OCI-LY3 (cell line): ENCODE results near the gene TP53I11.

Source experiments
- H2AFZ ChIP-seq: fragments of 200-600, 300-600 bp; shearing (Covaris generic); 2 replicates; pipeline ENCODE4 v1.6.0; 2014; ENCODE audit warnings: antibody characterized with exemption, low read depth, low read length
- H3K27ac ChIP-seq: fragments of 200-600, 300-600 bp; sonication (generic); 2 replicates; pipeline ENCODE4 v1.5.1; 2014; ENCODE audit warnings: mild to moderate bottlenecking, low read length, moderate library complexity, mixed read lengths
- H3K27me3 ChIP-seq: fragments of 200-600, 300-600 bp; sonication (generic); 2 replicates; pipeline ENCODE4 v1.6.1; 2014; ENCODE audit warnings: low read depth, low read length, mixed read lengths
- H3K36me3 ChIP-seq: fragments of 200-600, 300-600 bp; sonication (generic); replicated peaks from 2 replicates; pipeline ENCODE3; 2014; ENCODE audit warnings: low read depth, low read length, mixed read lengths
- H3K4me1 ChIP-seq: fragments of 300-600, 200-600 bp; sonication (generic); 2 replicates; pipeline ENCODE4 v1.6.1; 2014; ENCODE audit warnings: low read length, mixed read lengths
- H3K4me2 ChIP-seq: fragments of 200-600, 300-600 bp; sonication (generic); 2 replicates; pipeline ENCODE4 v1.6.1; 2014; ENCODE audit warnings: low read length, mixed read lengths
- H3K4me3 ChIP-seq: fragments of 300-600, 200-600 bp; sonication (generic); 2 replicates; pipeline ENCODE4 v1.5.1; 2014; ENCODE audit warnings: antibody characterized with exemption, mild to moderate bottlenecking, low read length, moderate library complexity
- H3K79me2 ChIP-seq: fragments of 300-600, 200-600 bp; shearing (Covaris generic); 2 replicates; pipeline ENCODE4 v1.6.1; 2014; ENCODE audit warnings: mild to moderate bottlenecking, low read length, mixed read lengths
- H3K9ac ChIP-seq: fragments of 300-600, 200-600 bp; shearing (Covaris generic); 2 replicates; pipeline ENCODE4 v1.6.0; 2014; ENCODE audit warnings: mild to moderate bottlenecking, low read length, moderate library complexity
- H3K9me3 ChIP-seq: fragments of 200-600, 300-600 bp; shearing (Covaris generic); 2 replicates; pipeline ENCODE4 v1.6.1; 2014; ENCODE audit warnings: low read length, mixed read lengths; ENCODE audit not compliant: insufficient read depth
- H4K20me1 ChIP-seq: fragments of 200-600, 300-600 bp; sonication (generic); 2 replicates; pipeline ENCODE4 v1.6.1; 2016; ENCODE audit warnings: low read length, mixed read lengths; ENCODE audit not compliant: insufficient read depth
- CTCF ChIP-seq: fragments of 200-600, 300-600 bp; sonication (generic); IDR thresholded peaks from 2 replicates; pipeline ENCODE4 v1.5.1; 2014; ENCODE audit warnings: antibody characterized with exemption, low read length, low read depth
- EZH2phosphoT487 ChIP-seq: fragments of 200-600 bp; shearing (Covaris generic); IDR thresholded peaks from 2 replicates; pipeline ENCODE4 v1.6.1; 2018; ENCODE audit warnings: antibody characterized with exemption, mixed run types, low read depth

Gene TP53I11

GRCh38 chr11:44889266-44889665, 61.4 kb downstream of the TP53I11 start:
- H3K27me3 ChIP-seq = peaks cover 4% of the 10 kb centered on the region
- H3K4me3 ChIP-seq = no peak overlapping the region
- TF ChIP-seq CTCF = no peak
- TF ChIP-seq EZH2phosphoT487 = no peak
- no peaks in the 10 kb centered on the region for H4K20me1 ChIP-seq
- H2AFZ ChIP-seq = no peak overlapping the region
- H3K9me3 ChIP-seq = no peaks in the 10 kb centered on the region
- H3K4me1 ChIP-seq = peaks cover 19% of the 10 kb centered on the region
- no peak overlapping the region for H3K9ac ChIP-seq
- H3K27ac ChIP-seq = no peak overlapping the region
- H3K4me2 ChIP-seq = no peak overlapping the region
- no peaks in the 10 kb centered on the region for H3K36me3 ChIP-seq
- H3K79me2 ChIP-seq = no peaks in the 10 kb centered on the region

GRCh38 chr11:44887636-44888035, 63.0 kb downstream of the TP53I11 start:
- Histone ChIP-seq H2AFZ (no peak overlapping the region), H3K4me1 (peaks cover 24% of the 10 kb centered on the region), H3K79me2 (no peaks in the 10 kb centered on the region), H3K4me2 (no peak overlapping the region), H3K9ac (no peak overlapping the region), H3K27ac (no peak overlapping the region), H3K36me3 (no peaks in the 10 kb centered on the region), H3K9me3 (no peaks in the 10 kb centered on the region), H3K4me3 (no peak overlapping the region), H3K27me3 (peaks cover 4% of the 10 kb centered on the region), H4K20me1 (no peaks in the 10 kb centered on the region)
- no peak for TF ChIP-seq CTCF
- no peak for TF ChIP-seq EZH2phosphoT487

GRCh38 chr11:44886790-44887140, 63.9 kb downstream of the TP53I11 start:
- Histone ChIP-seq H3K79me2 (no peaks in the 10 kb centered on the region), H3K4me2 (no peak overlapping the region), H2AFZ (no peak overlapping the region), H3K9me3 (no peaks in the 10 kb centered on the region), H4K20me1 (no peaks in the 10 kb centered on the region), H3K9ac (no peak overlapping the region), H3K27ac (no peak overlapping the region), H3K36me3 (no peaks in the 10 kb centered on the region), H3K4me3 (no peak overlapping the region), H3K27me3 (peaks cover 2% of the 10 kb centered on the region; the same call in 1 of the 2 replicates), H3K4me1 (peaks cover 28% of the 10 kb centered on the region)
- TF ChIP-seq EZH2phosphoT487 (no peak), CTCF (no peak)

GRCh38 chr11:44885919-44886789, 64.5 kb downstream of the TP53I11 start:
- H3K4me1 ChIP-seq = peaks cover 28% of the 10 kb centered on the region
- TF ChIP-seq EZH2phosphoT487 = no peak
- no peak for TF ChIP-seq CTCF
- H3K9me3 ChIP-seq = no peaks in the 10 kb centered on the region
- peak overlapping the region; percentile 53; the same call in 1 of the 2 replicates for H2AFZ ChIP-seq
- no peak overlapping the region for H3K4me3 ChIP-seq
- no peaks in the 10 kb centered on the region for H4K20me1 ChIP-seq
- H3K27ac ChIP-seq = no peak overlapping the region
- no peak overlapping the region for H3K9ac ChIP-seq
- H3K79me2 ChIP-seq = no peaks in the 10 kb centered on the region
- no peak overlapping the region for H3K4me2 ChIP-seq
- no peaks in the 10 kb centered on the region for H3K36me3 ChIP-seq
- H3K27me3 ChIP-seq = peaks cover 8% of the 10 kb centered on the region
